HFF-Myc (cell line): ENCODE data around the gene TOX2.

Experiments used
- DNase-seq: peaks from one replicate; pipeline ENCODE4 v3.0.0-alpha.2; 2011; ENCODE audit warnings: low read depth; ENCODE audit errors: extremely low read depth
- H3K4me3 ChIP-seq: replicated peaks from 2 replicates; pipeline ENCODE4 v1.5.1; 2011; ENCODE audit warnings: low read depth, mild to moderate bottlenecking, control low read depth, low read length
- TF ChIP-seq, protein P1 (sequence below): IDR thresholded peaks from 2 replicates; pipeline ENCODE4 v1.5.1; 2012; ENCODE audit warnings: mild to moderate bottlenecking, low read depth, low read length, control low read depth; ENCODE audit errors: missing control alignments

TOX2 gene

GRCh38 chr20:43955062-43955749, 40.6 kb downstream of the TOX2 start:
- H3K4me3 ChIP-seq: no peak overlapping the region
- peak; percentile 77 for DNase-seq
- TF ChIP-seq, protein P1, sequence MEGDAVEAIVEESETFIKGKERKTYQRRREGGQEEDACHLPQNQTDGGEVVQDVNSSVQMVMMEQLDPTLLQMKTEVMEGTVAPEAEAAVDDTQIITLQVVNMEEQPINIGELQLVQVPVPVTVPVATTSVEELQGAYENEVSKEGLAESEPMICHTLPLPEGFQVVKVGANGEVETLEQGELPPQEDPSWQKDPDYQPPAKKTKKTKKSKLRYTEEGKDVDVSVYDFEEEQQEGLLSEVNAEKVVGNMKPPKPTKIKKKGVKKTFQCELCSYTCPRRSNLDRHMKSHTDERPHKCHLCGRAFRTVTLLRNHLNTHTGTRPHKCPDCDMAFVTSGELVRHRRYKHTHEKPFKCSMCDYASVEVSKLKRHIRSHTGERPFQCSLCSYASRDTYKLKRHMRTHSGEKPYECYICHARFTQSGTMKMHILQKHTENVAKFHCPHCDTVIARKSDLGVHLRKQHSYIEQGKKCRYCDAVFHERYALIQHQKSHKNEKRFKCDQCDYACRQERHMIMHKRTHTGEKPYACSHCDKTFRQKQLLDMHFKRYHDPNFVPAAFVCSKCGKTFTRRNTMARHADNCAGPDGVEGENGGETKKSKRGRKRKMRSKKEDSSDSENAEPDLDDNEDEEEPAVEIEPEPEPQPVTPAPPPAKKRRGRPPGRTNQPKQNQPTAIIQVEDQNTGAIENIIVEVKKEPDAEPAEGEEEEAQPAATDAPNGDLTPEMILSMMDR: no peak

GRCh38 chr20:43955750-43956191, 41.1 kb downstream of the TOX2 start:
- TF ChIP-seq, protein P1: no peak
- no peak for DNase-seq
- no peak overlapping the region for H3K4me3 ChIP-seq

DNA sequence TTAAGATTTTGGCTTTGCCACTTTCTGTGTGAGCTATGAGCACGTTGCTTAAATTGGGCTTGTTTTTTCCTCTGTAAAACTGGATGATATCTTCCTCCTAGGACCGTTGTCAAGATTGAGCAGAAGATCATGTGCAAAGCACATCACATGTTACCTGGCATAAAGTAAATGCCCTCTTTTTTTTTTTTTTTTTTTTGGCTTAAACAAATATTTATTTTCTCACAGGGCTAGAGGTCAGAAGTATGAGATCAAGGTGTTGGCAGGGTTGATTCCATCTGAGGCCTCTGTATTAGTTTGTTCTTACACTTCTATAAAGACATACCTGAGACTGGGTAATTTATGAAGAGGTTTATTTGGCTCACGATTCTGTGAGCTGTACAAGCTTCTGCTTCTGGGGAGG, 42.7 kb downstream of the TOX2 start:
- TF ChIP-seq, protein P1: no peak
- DNase-seq: no peak
- H3K4me3 ChIP-seq: no peak overlapping the region

DNA sequence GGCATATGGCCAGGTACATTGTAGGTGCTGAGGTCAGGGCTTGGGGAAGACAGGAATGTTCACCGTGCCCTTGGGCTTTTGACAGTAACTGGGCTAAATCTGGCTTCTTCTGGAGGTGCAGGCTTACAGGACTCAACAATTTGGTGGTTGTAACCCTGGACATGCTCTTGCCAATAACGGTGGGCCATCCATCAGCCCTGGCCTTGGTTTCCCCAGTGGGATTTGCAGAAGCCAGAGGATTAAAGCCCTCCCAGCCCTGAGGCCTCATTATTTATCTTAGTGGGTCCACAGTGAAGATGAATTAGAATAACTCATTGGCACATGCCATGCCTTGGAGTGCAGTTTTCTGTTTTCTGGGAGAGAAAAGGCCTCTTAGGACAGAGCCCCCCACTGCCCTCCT, 44.0 kb downstream of the TOX2 start:
- no peak overlapping the region for H3K4me3 ChIP-seq
- TF ChIP-seq, protein P1: no peak
- DNase-seq: no peak

DNA sequence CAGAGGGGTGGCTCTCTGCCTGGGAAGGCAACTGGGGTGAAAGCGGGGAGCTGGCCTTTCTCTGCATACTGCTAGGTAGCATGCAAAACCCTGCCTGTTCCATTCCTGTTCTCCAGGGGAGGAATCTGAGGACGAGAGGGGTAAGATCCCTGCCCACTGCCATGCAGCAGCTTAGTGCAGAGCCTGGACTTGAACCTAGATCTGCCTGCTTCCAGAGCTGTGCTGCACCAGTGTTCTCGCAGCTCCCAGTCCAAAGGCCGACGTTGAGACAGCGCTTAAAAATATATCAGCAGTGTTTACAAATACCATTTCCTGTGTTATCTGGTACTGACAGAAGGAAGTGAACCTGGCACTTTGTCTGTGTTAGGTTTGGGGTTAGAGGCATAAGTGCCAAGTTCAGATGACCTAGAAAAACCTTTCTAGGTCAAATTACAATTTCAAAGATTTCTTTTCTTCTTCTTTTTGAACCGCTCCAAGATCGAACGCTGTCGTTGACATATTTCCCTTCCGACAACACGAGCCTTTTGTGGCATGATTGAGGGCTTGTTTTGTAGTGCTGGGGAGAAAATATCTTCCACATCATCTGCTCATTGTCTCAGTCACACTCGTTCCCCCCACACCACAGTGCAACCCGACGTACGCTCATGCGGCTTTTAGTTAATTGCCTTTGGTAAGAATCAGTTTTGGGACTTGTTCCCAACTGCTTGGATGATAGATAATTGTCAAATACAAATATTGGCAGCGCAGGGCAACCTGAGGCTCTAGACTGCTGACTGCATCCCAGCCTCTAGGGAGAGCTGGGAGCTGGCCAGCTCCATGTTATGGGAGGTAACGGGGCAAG, 44.6 kb downstream of the TOX2 start:
- no peak overlapping the region for H3K4me3 ChIP-seq
- no peak for DNase-seq
- TF ChIP-seq, protein P1: no peak

- DNase-seq: no peak
- TF ChIP-seq, protein P1: no peak
- no peak overlapping the region for H3K4me3 ChIP-seq
These were observed 45.2 kb downstream of the TOX2 start for GRCh38 chr20:43959920-43960227.
